Stimulated activated CD8-positive, alpha-beta memory T cell treated with anti-CD3 and anti-CD28 coated beads, Interleukin-12 subunit alpha, Interleukin-12 subunit beta, amount 100 ng/mL, for 4 hours (primary cell): ENCODE results near the gene CYGB.

Source experiments
- DNase-seq: peaks from one replicate; pipeline ENCODE4 v3.0.0-alpha.2; 2020; ENCODE audit warnings: low read depth

Gene CYGB

GRCh38 chr17:76550712-76551615, 13.5 kb upstream of the CYGB start:
- DNase-seq = no peak

GRCh38 chr17:76549539-76549938, 12.0 kb upstream of the CYGB start:
- DNase-seq = no peak

- no peak for DNase-seq
Measured at GRCh38 chr17:76549215-76549518, 11.7 kb upstream of the CYGB start.

GRCh38 chr17:76548378-76549214, 11.1 kb upstream of the CYGB start:
- DNase-seq = no peak

GRCh38 chr17:76547642-76548202, 10.2 kb upstream of the CYGB start:
- DNase-seq = no peak

- no peak for DNase-seq
Measured at GRCh38 chr17:76547183-76547641, 9.7 kb upstream of the CYGB start.

GRCh38 chr17:76546556-76547182, 9.2 kb upstream of the CYGB start:
- no peak for DNase-seq

GRCh38 chr17:76545918-76546555, 8.5 kb upstream of the CYGB start:
- no peak for DNase-seq

- DNase-seq = no peak
Measured at GRCh38 chr17:76544546-76545365, 7.2 kb upstream of the CYGB start.

- no peak for DNase-seq
Measured at GRCh38 chr17:76543826-76544545, 6.5 kb upstream of the CYGB start.

GRCh38 chr17:76543482-76543825, 5.9 kb upstream of the CYGB start:
- no peak for DNase-seq

GRCh38 chr17:76542984-76543383, 5.5 kb upstream of the CYGB start:
- no peak for DNase-seq

- no peak for DNase-seq
Measured at GRCh38 chr17:76542566-76542971, 5.1 kb upstream of the CYGB start.

- DNase-seq = no peak
Measured at GRCh38 chr17:76541739-76542454, 4.4 kb upstream of the CYGB start.

- no peak for DNase-seq
Measured at GRCh38 chr17:76540381-76541300, 3.1 kb upstream of the CYGB start.

- DNase-seq = no peak
Measured at GRCh38 chr17:76539631-76540271, 2.2 kb upstream of the CYGB start, which contains the start of gene PRCD. Gene PRCD (plus strand): TSS chr17:76540044. CDS start chr17:76540142, 98 bp downstream.

- no peak for DNase-seq
Measured at GRCh38 chr17:76538941-76539570, 1.5 kb upstream of the CYGB start.
